GM12873 (cell line): ENCODE results near the gene RP2.

Source experiments
- CTCF ChIP-seq: IDR thresholded peaks from 2 replicates; pipeline ENCODE4 v1.5.1; 2012; ENCODE audit warnings: low read depth, mild to moderate bottlenecking, moderate library complexity, low read length, control low read depth; ENCODE audit not compliant: insufficient read depth; ENCODE audit errors: missing control alignments

Gene RP2

DNA sequence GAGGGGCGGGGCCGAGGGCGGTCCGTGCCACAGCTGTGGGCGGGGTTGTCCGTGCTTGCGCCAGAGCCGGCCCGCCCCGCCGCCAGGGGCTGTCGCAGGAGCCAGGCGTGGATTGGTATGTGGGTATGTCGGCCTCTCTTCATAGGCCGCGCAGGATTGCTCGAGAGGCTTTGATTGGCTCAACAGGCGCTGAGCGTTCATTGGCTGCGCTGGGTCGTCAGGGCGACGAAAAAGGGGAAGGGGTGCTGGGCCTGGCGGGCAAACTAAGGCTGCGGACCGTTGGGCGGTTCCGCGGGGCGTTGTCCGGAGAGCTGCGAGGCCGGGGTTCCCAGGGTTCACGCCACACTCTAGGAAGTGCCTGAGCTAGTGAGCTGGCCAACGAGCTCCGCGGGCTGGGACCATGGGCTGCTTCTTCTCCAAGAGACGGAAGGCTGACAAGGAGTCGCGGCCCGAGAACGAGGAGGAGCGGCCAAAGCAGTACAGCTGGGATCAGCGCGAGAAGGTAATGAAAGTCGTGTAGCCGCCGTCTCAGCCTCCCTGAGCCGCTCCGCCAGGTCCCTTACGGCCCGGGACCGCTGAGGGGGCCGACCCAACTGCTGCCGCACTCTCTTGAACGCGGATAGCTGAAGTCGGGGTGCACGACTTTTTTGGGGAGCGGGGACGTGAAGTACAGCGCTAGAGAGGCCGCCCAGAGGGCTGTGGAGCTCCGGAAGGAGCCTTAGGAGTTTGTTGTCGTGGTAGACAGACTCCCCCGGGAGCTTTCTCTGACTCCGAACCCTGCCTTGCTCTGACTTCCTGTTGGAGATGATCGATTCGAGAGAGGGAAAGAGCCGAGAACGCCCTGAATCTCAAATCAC is at the start of gene RP2:
Gene RP2, plus strand, starts transcription at position 343 of the 857 bp plus-strand sequence. Its CDS starts 58 bp downstream, at position 401.
- no peak for TF ChIP-seq CTCF

DNA sequence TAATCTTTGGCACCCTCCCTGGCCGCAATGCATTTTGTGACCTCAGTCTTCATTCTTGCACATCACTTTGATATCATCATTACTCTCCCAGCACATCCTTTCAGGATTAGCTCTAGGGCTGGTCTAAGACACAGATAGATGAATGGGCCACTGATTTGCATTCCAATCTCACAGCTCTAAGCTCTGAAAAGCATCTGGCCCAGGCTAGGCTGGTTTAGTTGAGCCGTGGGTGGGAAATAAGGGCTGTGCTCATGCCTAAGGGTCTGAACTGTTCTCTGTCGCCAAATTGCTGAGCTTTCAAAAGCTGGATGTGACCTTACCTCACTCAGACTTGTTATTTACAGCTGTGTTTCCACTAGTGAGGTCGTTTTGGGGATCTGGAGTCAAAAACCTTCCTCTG is 47.9 kb upstream of the RP2 start:
- TF ChIP-seq CTCF = no peak

DNA sequence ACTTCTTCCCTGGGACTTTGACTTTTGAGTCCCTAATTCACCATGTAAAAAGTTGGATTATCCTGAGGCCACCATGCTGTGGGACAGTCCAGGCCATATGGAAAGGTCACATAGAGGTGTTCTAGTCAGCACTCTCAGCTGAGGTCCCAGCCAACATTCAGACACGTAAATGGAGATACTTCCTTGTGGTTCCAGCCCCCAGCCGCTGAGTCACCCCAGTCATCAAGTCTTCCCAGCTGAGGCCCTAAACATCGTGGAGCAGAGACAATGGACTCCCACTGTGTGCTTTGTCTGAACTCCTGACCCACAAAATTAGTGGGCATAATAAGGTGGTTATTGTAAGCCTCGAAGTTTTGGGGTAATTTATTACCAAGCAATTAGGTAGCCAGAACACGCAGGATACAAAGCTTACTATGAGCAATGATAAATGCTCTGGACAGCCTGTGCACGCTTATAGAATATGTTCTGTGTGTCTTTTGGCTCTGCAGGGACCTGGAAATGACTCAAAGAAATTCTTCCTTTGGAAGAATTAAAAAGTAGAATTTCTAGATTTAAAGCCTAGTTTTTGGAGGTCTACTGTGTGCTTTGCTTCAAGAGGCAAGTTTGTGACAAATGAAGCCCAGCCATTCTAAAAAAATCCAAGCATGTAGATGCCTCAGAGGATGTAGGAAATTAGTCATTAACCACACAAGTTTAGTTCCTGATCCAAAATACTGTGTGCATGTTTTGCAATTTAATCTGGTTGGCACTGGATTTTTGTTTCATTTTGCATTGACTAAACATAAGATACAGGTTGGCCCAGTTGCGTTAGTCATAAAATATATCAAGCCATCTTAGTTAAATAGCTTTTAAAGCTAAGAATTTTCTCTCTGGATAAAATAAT is 44.7 kb upstream of the RP2 start:
- no peak for TF ChIP-seq CTCF

GRCh38 chrX:46792810-46793188 is 44.0 kb upstream of the RP2 start:
- TF ChIP-seq CTCF = no peak

DNA sequence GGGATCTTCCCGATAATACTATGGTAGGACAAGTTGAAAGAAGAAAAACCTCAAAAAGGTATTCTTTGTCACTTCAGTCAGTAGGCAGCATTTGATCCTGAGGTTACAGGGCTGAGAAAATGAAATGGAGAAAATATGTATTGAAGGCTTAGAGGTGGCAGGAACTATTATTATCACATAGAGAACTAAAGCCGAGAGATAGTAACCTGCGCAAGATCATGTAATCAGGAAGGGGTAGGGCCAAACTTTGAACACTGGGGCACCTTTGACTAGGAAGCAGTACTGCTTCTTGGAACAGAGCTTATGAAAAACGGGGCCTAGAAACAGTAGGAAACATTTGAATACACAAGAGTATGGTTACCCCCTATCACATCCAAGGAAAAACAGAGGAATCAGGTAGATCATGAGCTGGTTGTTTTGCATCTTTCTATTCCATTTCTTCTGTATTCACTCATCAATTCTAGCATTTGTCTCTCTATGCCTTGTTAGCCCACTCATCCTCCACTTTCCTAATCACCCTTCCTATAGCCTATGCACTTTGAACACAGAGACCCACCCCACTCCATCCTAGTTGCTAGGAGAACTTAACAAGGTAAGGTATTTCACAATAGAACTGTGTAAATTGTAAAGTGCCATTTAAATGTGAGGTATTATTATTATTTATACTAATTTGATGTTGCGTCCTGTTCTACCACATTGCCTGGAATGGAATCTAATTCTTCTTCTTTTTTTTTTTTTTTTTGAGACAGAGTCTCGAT is 43.3 kb upstream of the RP2 start:
- TF ChIP-seq CTCF = no peak

- peak; percentile 86 for TF ChIP-seq CTCF
These were observed 40.2 kb upstream of the RP2 start for GRCh38 chrX:46796574-46797191.
